HG02623 (cell line): ENCODE results near the gene TIPIN.
"Not testable (repeated sequence)": the region's sequence is repeated elsewhere in the genome, so short reads cannot be mapped to it uniquely, and the experiment has no call there.

Source experiments
- ATAC-seq: cut with Tn5 transposase; IDR thresholded peaks from one replicate; pipeline ENCODE4 v1.9.1; 2021; ENCODE audit warnings: moderate library complexity; ENCODE audit not compliant: unreplicated experiment

The TIPIN gene

GRCh38 chr15:66356359-66357236 lies at the start of gene TIPIN:
Gene TIPIN, minus strand, starts transcription at chr15:66356685. Its CDS starts 3,738 bp downstream, at chr15:66352947.
- peak; percentile 88 for ATAC-seq

DNA sequence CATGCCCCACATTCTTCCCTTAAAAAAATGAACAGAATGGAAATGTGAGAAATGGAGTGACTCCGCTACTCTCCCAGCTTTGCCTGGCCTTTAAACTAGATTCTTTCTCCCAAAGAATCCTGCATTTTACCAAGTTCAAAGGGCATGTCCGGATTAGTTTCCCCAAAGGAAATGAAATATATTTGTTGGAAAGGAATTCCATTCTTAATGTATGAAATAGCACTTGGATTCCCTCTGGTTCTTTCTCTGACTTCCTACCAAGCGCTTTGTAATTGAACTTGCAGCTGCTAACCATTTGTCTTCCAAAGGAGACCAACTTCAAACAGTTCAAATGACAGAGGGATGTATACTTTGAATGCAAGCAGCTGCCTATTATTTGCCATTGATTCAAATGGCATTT lies 49.1 kb upstream of the TIPIN start:
- ATAC-seq = no peak

- ATAC-seq = no peak
These were observed 48.5 kb upstream of the TIPIN start for GRCh38 chr15:66405007-66405406.

DNA sequence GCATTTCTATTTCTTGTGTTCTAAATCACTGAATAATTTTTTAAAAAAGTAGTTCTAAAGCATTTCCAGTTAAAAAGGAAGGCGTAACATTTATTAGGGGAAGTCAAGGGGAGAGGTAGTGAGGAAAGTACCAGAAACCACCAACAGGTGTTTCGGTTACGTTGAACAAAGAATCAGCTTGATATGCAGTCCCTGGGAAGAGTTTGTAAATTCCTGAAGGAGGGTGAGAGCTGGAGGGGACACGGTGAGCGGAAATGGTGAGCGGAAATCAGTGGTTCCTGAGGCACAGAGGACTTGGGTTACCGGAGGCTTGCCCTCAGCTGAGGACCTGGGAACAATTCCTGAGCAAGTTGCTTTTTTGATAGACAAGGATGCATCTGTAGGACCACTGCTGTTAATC lies 48.0 kb upstream of the TIPIN start:
- no peak for ATAC-seq

DNA sequence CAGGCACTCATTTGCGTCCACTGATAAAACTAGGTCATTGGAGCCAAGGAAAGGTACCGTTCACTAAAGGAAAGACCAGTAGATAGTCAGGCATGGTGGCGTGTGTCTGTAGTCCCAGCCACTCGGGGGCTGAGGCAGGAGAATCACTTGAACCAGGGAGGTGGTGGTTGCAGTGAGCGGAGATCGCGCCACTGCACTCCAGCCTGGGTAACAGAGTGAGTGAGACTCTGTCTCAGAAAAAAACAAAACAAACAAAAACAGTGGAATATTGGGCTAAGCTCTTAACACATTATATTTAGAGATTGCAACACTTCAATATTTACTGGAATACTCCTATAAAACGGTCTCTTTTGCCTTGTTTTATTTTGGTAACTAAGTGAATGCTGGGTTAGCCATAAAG lies 47.6 kb upstream of the TIPIN start:
- ATAC-seq = no peak

GRCh38 chr15:66403323-66403722 lies 46.8 kb upstream of the TIPIN start:
- no peak for ATAC-seq

DNA sequence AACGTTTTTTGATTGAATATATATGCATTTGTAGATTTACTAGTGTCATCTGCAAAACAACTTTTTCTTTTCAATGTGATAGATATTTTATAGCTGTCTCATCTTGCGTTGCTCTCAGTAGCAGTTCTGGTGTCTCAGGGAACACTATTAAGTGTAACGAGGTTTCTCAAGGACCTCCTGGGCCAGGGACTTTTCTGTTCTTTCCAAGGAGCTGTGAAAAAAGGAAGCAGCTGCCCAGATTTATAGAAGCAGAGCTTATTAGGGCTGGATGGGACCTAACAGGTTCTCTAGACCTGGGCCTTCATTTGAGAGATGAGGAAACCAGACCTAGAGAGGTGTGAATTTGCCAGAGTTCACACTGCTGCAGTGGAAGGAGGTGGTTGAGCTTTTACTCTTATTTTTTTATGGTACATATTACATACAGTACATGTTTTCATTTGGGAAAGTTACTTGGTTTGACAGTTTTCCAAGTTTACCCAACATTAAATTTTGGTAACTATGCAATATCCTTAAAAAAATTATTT lies 46.3 kb upstream of the TIPIN start:
- ATAC-seq = no peak

- ATAC-seq = no peak
These were observed 44.9 kb upstream of the TIPIN start for GRCh38 chr15:66401130-66402021.

- ATAC-seq = no peak
These were observed 43.9 kb upstream of the TIPIN start for GRCh38 chr15:66400351-66400774.

DNA sequence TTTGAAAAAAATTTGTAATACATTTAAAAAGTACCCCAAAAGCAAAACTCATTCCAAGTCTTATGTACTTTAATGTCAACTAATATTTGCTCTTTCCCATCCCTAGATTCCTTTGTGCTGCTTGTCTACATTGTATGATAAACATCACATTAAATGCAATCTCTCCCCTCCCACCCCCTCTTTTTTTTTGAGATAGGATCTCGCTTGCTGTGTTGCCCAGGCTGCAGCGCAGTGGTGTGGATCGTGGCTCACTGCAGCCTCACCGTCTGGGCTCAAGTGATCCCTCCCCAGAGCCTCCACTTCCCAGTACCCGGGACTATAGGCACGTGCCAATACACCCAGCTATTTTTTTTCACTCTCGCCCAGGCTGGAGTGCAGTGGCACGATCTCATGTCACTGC lies 42.8 kb upstream of the TIPIN start:
- no peak for ATAC-seq

DNA sequence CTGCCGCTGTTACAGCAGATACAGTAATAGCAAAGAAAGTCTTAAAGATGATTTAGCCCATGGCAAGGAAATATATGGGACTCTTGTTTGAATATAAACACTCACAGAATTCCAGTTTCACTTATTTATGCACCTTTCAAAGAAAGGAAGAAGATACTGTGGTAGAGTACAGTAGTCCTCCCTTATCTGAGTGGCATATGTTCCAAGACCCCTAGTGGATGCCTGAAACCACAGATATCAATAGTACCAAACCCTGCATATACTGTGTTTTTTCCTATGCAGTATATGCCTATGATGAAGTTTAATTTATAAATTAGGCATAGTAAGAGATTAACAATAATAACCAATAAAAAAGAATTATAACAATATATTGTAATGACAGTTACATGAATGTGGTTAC lies 38.4 kb upstream of the TIPIN start:
- ATAC-seq = no peak

GRCh38 chr15:66394472-66394871 lies 38.0 kb upstream of the TIPIN start:
- ATAC-seq = no peak

DNA sequence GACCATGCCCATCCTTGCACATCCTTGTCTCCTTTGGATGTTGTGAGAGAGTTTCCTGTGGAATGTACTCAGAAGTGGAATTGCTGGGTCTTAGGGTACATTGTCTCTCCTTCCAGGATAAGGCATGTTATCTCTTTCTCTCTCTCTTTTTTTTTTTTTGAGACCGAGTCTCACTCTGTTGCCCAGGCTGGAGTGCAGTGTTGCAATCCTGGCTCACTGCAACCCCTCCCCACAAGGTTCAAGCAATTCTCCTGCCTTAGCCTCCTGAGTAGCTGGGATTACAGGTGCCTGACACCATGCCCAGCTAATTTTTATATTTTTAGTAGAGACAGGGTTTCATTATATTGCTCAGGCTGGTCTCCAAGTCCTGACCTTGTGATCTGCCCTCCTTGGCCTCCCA lies 36.6 kb upstream of the TIPIN start:
- not testable (repeated sequence) for ATAC-seq

GRCh38 chr15:66390678-66391077 lies 34.2 kb upstream of the TIPIN start:
- ATAC-seq = no peak

DNA sequence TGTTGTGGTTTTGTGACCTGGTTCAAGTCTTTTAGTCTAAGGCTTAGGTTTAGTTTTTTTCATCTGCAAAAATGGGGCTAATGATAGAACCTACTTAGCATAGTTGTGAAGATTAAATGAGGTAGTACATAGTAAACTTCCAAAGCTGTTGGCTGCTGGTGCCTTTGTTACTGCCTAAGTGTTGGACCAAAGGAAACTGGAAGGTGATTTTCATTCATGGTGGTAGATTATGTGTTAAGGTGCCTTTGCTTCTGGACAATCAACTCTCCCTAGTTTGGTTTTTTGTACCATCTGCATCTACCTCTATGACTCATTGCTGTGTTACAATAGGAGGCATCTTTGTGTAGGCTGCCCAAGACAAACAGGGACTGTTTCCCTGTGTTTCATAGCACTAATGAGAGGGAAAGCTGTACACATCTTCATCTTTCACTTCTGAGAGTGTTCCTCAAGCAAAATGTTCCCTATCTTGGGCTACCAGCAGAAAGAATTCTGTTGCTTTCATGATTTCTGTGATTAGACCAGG lies 33.4 kb upstream of the TIPIN start:
- ATAC-seq = no peak

DNA sequence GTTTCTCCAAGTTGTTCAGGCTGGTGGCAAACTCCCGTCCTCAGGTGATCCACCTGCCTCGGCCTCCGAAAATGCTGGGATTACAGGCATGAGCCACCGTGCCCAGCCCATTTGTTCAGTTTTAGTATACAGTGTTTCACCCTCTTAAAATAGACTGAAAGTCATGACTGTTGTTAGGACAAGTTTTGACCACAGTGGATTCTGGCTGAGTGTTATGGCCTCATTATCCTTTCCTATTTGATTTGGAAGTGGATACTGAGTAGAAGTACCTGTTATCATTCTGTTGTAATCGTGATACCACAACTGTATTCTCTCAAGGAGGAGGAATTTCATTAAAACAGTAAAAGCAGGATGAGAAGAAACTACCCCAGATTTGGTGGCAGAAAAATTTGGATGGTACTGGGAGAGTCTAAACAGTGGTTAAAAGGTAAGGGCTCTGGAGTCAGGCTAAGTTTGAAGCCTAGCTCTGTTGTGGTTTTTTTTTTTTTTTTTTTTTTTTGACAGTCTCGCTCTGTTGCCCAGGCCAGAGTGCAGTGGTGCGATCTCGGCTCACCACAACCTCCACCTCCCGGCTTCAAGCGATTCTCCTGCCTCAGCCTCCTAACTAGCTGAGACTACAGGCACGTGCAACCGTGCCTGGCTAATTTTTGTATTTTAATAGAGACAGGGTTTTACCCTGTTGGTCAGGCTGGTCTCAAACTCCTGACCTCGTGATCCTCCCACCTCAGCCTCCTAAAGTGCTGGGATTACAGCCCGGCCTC lies 32.8 kb upstream of the TIPIN start:
- ATAC-seq = no peak

DNA sequence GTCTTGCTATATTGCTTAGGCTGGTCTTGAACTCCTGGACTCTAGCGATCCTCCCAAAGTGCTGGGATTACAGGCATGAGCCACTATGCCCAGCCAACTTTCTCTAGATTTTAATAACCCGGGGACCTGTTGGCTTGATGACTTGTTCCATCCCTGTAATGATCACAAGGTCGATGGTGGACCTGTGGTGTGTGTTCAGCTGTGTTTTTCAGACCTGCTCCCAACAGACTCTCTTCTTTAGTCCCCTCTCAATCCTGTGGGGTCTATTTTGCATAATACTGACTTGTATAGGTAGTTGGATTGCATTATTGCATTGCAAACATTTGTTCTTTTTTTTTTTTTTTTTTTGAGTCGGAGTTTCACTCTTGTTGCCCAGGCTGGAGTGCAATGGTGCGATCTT lies 32.1 kb upstream of the TIPIN start:
- no peak for ATAC-seq

DNA sequence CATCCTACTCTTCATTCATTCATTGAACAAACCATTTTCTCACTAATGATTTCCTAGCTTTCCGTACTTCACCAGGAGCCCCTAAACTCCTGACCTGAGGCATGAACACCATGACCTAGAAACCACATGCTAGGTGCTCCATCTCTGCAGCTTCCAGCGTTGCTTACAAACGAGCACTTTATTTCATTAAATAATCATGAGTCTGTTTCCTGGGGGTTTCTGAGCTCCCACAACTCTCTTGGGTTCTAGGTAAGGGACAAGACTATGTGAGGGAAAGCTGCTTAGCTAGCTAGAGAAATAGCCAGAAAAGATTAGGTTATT lies 31.5 kb upstream of the TIPIN start:
- ATAC-seq = no peak

DNA sequence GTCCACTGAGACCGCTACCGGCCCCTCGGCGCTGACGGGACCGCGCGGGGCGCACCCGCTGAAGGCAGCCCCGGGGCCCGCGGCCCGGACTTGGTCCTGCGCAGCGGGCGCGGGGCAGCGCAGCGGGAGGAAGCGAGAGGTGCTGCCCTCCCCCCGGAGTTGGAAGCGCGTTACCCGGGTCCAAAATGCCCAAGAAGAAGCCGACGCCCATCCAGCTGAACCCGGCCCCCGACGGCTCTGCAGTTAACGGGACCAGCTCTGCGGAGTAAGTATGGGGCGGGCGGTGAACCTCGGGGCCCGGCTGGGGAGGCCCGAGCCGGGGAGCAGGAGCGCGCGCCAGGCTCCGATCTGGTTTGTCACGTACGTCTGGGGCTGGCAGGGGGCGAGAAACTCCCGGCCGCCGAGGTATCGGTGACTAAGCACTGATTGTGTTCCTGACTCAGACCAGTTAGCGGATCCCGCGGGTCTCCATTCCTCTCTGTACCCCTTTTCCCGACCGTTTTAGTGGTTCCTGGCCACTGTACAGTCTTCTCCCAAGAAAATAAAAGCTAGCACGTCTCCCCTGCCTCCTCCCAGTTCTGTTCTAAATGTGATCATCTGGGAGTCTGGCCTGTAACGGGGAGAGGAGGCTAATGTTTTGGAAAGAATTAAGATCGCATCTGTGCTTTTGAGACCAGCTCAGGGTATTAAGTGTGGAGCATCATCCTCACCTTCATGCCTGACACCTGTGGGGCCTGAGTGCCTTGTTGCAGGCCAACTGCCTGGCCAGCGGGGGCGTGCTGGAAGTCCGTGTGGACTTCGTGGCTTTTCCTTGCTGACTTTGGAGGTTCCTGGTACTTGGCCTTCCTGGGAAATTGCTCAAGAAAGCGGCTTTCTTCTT lies 30.9 kb upstream of the TIPIN start:
- ATAC-seq = no peak
